Measurements from ENCODE around the gene PGPEP1.

Gene PGPEP1

DNA sequence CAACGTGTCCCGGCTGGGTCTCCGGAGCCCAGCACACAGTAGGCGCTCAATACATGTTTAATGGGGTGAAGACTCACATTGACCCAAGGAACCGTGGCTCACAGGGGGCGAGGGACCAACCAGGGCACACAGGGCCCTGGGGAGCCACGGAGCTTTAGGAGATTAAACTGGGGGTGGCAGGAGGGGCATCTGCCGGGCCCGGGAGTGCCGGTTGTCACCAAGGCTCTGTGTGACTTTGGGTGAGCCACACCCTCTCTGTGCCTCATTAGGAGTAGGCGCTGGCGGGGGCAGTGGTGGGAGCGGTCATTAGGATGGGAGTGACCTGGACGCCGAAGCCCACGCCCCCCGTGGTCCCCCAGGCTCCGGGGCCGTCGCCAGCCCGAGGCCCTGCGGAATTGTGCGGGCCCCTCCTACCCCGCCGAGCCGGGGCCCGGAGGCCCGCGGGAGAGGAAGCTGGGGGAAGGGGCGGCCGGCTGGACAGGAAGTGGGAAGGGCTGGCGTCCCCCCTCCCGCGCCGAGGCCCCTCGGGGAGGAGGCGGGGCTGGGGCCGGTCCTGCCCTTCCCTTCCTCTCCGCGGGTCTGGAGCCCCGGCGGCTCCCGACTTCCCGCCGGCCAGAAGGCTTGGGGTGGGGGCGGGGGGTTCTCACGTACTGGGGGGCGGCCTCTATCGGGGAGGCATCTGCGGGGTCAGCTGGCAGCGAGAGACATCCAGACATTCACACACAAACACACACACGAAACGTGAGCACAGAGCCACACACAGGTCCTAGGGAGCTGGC is 77.0 kb downstream of the PGPEP1 start:
- DNase-seq = peak in 28 of 51 donors; percentile 21 to 72 (median 46)

DNA sequence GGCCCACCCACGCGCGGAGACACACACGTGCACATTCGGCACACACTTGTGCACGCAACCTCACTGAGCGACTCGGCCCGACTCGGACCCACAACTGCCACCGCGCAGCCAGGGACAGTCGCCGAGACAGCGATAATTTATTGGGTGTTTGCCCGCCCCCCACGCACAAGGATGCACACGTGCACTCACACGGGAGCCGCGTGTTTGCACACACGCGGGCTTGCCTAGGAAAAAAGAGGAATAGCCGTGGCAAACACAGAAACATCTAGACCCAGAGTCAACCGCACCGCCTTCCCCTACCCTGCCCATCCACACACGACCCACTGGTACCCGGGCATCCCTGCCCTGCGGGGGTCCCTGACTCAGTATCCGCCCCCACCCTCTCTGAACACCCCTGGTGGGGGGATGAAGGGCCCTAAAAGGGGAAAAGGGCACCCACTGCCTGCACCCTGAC is 77.7 kb downstream of the PGPEP1 start:
- DNase-seq = peak in 2 of 51 donors; percentile 38 to 49

DNA sequence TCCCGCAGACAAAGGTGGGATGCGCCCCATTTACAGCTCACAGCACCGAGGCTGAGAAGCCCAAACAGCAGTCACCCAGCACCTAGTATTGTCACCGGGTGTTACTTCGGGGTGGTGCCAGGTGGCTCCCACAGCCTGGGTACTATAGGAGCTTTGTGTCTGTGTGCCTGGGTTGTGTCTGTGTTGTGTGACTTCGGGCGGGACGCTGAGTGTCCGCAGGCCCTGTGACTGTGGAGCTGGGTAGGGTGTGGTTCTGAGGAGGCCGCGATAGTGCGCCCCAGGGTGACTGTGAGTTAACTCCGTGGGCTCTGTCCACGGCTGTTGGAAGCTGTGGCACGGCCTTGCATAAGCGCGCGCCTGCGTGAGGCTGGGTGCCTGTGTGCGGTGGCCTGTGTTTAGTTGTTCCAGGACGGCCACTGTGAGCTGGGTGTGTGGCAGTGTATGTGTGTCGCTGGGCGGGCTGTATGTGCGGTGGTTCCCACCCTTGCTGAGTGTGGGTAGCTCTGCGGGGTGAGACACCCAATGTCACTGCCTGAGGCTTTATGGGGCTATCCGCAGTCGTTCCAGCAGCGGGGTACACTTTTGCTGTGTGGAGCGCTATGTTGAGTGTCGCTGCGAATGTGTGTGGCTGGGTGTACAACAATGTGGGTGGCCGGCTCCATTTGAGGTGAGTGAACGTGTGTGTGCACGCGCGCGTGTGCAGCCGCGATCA is 78.2 kb downstream of the PGPEP1 start:
- peak in 11 of 51 donors; percentile 18 to 84 (median 52) for DNase-seq

DNA sequence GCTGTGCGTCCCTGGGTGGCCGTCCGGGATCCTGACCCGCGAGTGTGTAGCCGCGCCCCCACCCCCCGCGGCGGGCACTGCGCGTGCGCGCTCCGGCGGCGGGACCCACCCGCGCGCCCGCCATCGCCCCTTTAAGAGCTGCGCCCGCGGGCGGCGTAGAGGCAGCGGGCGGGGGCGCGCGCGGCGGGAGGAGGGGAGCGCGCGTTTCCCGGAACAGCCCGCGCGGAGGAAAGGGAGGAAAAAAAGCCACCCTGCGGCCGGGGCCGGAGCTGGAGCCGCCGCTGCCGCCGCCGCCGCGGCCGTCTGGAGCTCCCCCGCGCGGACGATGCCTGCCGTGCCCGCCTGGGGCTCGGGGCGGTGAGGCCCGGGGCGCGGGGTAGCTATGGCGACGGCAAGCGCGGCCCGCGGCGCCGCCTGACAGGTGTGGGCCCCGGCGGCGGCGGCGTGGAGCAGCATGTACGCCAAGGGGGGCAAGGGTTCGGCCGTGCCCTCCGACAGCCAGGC is 78.8 kb downstream of the PGPEP1 start, which contains the start of gene SSBP4:
TSS of gene SSBP4 (plus strand) at position 204 of the 504 bp plus-strand sequence. CDS start at position 455, 251 bp downstream.
- DNase-seq = peak in 39 of 51 donors; percentile 23 to 84 (median 55)
